Caco-2 (cell line): ENCODE results near the gene LBHD2. TPM values are rescaled to one million over a fixed set of nuclear protein-coding genes. Genes with fewer than 3 reads are reported as not detected.

Experiments used
- BruUV-seq: library from RNA; stranded (reverse); fragments of 400-500 nt; replicated peaks from 2 replicates; lab custom pipeline; 2021; lab: Mats Ljungman, UMichigan
- CTCF ChIA-PET: fragments of 300-600 bp; sonication (Branson Sonifier 250); formaldehyde crosslinking; loops from one replicate; lab custom pipeline; 2022; ENCODE audit warnings: antibody characterized with exemption; lab: Charles Lee
- POLR2A ChIA-PET: fragments of 300-600 bp; sonication (Branson Sonifier 250); formaldehyde crosslinking; loops from one replicate; lab custom pipeline; 2022; ENCODE audit warnings: antibody characterized with exemption; lab: Charles Lee
- DNase-seq, 2 experiments: peaks; one replicate each; pipeline versions ENCODE4 v3.0.0 to v3.0.0-alpha.2; 2020 to 2022
- H3K27me3 ChIP-seq: replicated peaks from 2 replicates; pipeline ENCODE4 v1.6.0; 2011; ENCODE audit warnings: low read length; ENCODE audit not compliant: control insufficient read depth, insufficient read depth
- H3K36me3 ChIP-seq: 2 replicates; pipeline ENCODE4 v1.5.1; 2011; ENCODE audit warnings: low read length; ENCODE audit not compliant: control insufficient read depth, insufficient read depth
- H3K4me1 ChIP-seq: fragments of 250-450 bp; sonication (Bioruptor Pico); 2 replicates; pipeline ENCODE4 v1.5.1; 2020; ENCODE audit warnings: mild to moderate bottlenecking
- H3K4me3 ChIP-seq: 2 replicates; pipeline ENCODE4 v1.5.1; 2011; ENCODE audit warnings: low read depth, mild to moderate bottlenecking, control low read depth, low read length
- H3K9me3 ChIP-seq: fragments of 250-450 bp; sonication (Bioruptor Pico); 2 replicates; pipeline ENCODE4 v1.5.1; 2020; ENCODE audit warnings: mild to moderate bottlenecking, moderate library complexity
- H3K27ac Mint-ChIP-seq: one replicate; pipeline ENCODE4 v1.8.0; 2022; ENCODE audit warnings: mixed read lengths; ENCODE audit not compliant: unreplicated experiment
- H3K27me3 Mint-ChIP-seq: one replicate; pipeline ENCODE4 v1.8.0; 2022; ENCODE audit warnings: mixed read lengths; ENCODE audit not compliant: insufficient read depth, unreplicated experiment
- H3K36me3 Mint-ChIP-seq: one replicate; pipeline ENCODE4 v1.8.0; 2022; ENCODE audit warnings: mild to moderate bottlenecking, mixed read lengths; ENCODE audit not compliant: insufficient read depth, unreplicated experiment
- H3K4me1 Mint-ChIP-seq: one replicate; pipeline ENCODE4 v1.8.0; 2022; ENCODE audit warnings: low read depth, mixed read lengths; ENCODE audit not compliant: unreplicated experiment
- H3K4me3 Mint-ChIP-seq: one replicate; pipeline ENCODE4 v1.8.0; 2022; ENCODE audit warnings: mild to moderate bottlenecking, moderate library complexity, mixed read lengths; ENCODE audit not compliant: unreplicated experiment
- H3K9me3 Mint-ChIP-seq: one replicate; pipeline ENCODE4 v1.8.0; 2022; ENCODE audit warnings: mixed read lengths; ENCODE audit not compliant: unreplicated experiment
- CTCF ChIP-seq, 2 experiments: fragments of 200-600 bp in 1 of 2; IDR thresholded peaks; 1 replicate in 1 of 2; 2 replicates in 1 of 2; pipeline versions ENCODE4 v1.5.1 to v1.8.0; 2011 to 2022; ENCODE audit warnings: antibody characterized with exemption in 1 of 2, control low read depth in 1 of 2, inconsistent platforms in 1 of 2, low read depth in 1 of 2, low read length in 1 of 2, mild to moderate bottlenecking in 1 of 2, moderate library complexity in 1 of 2; ENCODE audit not compliant: insufficient read depth in 1 of 2, severe bottlenecking in 1 of 2, unreplicated experiment in 1 of 2
- intact Hi-C: fragments of 100-400 bp; cut with micrococcal nuclease; formaldehyde crosslinking; loops from one replicate; pipeline ENCODE4 v1.10.0; 2022; ENCODE audit not compliant: unreplicated experiment
- total RNA-seq: library from RNA; stranded (reverse); gene quantifications from 2 replicates; pipeline ENCODE4 v1.2.3, GENCODE V29; 2022

The LBHD2 gene
- total RNA-seq, 1 experiment from 2014 or later: not detected

GRCh38 chr14:103133210-103134140 lies 49.5 kb downstream of the LBHD2 start:
- Mint-ChIP-seq H3K4me3 (no peak overlapping the region), H3K9me3 (no peaks in the 10 kb centered on the region), H3K4me1 (peaks cover 6% of the 10 kb centered on the region), H3K36me3 (no peaks in the 10 kb centered on the region), H3K27ac (no peak overlapping the region), H3K27me3 (no peaks in the 10 kb centered on the region)
- BruUV-seq: no TSS peak
- no peak overlapping the region for H3K4me3 ChIP-seq
- intact Hi-C loops: no loop called here
- no peaks in the 10 kb centered on the region for H3K36me3 ChIP-seq
- H3K9me3 ChIP-seq: no peaks in the 10 kb centered on the region
- no peaks in the 10 kb centered on the region for H3K27me3 ChIP-seq
- DNase-seq: no peak
- POLR2A ChIA-PET: no interaction called here
- CTCF ChIA-PET: no interaction called here
- H3K4me1 ChIP-seq: peaks cover 5% of the 10 kb centered on the region; the same call in 1 of the 2 replicates
- TF ChIP-seq CTCF (IDR thresholded peaks at IDR 0.05; ENCODE audit: insufficient read depth in 1 of 2, low read depth in 1 of 2, low read length in 1 of 2, severe bottlenecking in 1 of 2, unreplicated experiment in 1 of 2): no peak

- H3K9me3 ChIP-seq: no peaks in the 10 kb centered on the region
- CTCF ChIA-PET: no interaction called here
- Mint-ChIP-seq H3K36me3 (no peaks in the 10 kb centered on the region), H3K4me1 (peaks cover 6% of the 10 kb centered on the region), H3K27me3 (no peaks in the 10 kb centered on the region), H3K9me3 (no peaks in the 10 kb centered on the region), H3K27ac (no peak overlapping the region), H3K4me3 (no peak overlapping the region)
- intact Hi-C loops: no loop called here
- H3K36me3 ChIP-seq: no peaks in the 10 kb centered on the region
- no peak for DNase-seq
- no TSS peak for BruUV-seq
- POLR2A ChIA-PET: no interaction called here
- no peaks in the 10 kb centered on the region for H3K27me3 ChIP-seq
- peaks cover 5% of the 10 kb centered on the region; the same call in 1 of the 2 replicates for H3K4me1 ChIP-seq
- H3K4me3 ChIP-seq: no peak overlapping the region
- no peak for TF ChIP-seq CTCF (IDR thresholded peaks at IDR 0.05; ENCODE audit: insufficient read depth in 1 of 2, low read depth in 1 of 2, low read length in 1 of 2, severe bottlenecking in 1 of 2, unreplicated experiment in 1 of 2)
Measured at GRCh38 chr14:103134405-103134804, 50.4 kb downstream of the LBHD2 start.

GRCh38 chr14:103134919-103135318 lies 50.9 kb downstream of the LBHD2 start:
- no peak for DNase-seq
- no peaks in the 10 kb centered on the region for H3K9me3 ChIP-seq
- no peaks in the 10 kb centered on the region for H3K36me3 ChIP-seq
- intact Hi-C loops: no loop called here
- POLR2A ChIA-PET: no interaction called here
- Mint-ChIP-seq H3K4me1 (peaks cover 6% of the 10 kb centered on the region), H3K4me3 (no peak overlapping the region), H3K36me3 (no peaks in the 10 kb centered on the region), H3K9me3 (no peaks in the 10 kb centered on the region), H3K27me3 (no peaks in the 10 kb centered on the region), H3K27ac (no peak overlapping the region)
- CTCF ChIA-PET: no interaction called here
- no peaks in the 10 kb centered on the region for H3K27me3 ChIP-seq
- no peak for TF ChIP-seq CTCF (IDR thresholded peaks at IDR 0.05; ENCODE audit: insufficient read depth in 1 of 2, low read depth in 1 of 2, low read length in 1 of 2, severe bottlenecking in 1 of 2, unreplicated experiment in 1 of 2)
- BruUV-seq: no TSS peak
- H3K4me3 ChIP-seq: no peak overlapping the region
- H3K4me1 ChIP-seq: peaks cover 5% of the 10 kb centered on the region; the same call in 1 of the 2 replicates
